HG03039 (cell line): ENCODE data around the gene FBN1.

ENCODE experiments used
- ATAC-seq: cut with Tn5 transposase; IDR thresholded peaks from one replicate; pipeline ENCODE4 v1.9.1; 2021; ENCODE audit warnings: mild to moderate bottlenecking, moderate library complexity; ENCODE audit not compliant: unreplicated experiment

FBN1 gene

DNA sequence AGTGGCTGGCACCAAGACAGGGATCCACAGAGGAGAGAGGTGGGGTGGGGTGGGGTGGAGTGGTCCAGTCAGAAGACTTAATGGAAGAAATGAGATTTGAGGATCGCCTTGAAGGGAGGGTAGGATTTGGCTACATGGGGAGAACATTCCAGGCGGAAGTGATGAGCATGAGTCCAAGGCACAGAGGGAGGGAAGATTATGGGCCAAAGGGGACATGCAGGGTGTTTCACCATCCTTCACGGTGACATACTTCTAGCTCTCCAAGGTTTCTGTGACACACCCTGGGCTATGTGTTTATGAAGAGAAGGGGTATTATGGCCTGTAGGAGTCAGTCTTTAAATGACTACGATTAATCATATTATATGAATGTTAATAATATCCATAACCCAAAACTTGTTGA lies 7.7 kb upstream of the FBN1 start:
- ATAC-seq: no peak

DNA sequence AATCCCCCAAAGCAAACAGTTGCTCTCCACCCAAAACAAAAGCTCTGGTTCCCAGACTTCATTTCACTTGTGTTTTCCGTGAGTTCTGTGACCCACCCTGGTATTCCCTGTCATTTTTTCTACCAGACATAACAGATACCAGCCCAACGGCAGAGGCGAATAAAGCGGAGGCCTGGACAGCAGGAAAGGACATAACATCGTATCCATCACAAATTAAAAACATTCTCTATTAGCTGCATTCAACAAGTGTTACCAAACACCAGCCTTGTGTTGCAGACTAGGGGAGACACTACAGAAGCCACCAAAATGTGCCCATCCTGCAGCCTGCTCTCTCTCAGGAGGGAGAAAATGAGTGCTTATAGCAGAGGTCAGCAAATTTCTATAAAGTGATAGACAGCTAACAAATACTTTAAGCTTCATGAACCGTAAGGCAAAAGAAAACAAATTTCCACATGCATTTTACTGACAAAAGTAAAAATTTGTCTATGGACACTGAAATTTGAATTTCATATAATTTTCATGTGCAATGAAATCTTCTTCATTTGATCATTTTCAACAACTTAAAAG lies 7.1 kb upstream of the FBN1 start:
- ATAC-seq: no peak

DNA sequence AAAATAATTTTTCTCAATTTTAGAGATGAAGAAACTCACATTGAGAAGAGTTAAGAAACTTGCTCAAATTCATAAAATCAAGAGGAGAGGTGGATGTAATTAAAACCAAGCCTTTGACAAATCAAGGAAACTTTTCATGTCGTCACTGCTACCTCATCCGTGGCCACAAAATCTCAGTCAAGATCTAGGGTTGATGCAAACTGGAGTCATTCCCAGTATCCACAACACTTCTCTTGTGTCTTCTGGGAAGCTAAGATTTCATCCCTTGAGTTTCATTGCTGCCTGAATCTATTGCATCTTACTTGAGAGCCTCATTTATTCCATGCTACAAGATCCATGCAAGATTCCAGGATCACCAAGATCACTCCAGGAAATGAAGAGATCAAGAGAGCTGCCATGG lies 5.4 kb upstream of the FBN1 start:
- ATAC-seq: no peak

GRCh38 chr15:48647962-48648361 lies 2.5 kb upstream of the FBN1 start:
- no peak for ATAC-seq

GRCh38 chr15:48646331-48646730 lies 822 bp upstream of the FBN1 start:
- no peak for ATAC-seq

DNA sequence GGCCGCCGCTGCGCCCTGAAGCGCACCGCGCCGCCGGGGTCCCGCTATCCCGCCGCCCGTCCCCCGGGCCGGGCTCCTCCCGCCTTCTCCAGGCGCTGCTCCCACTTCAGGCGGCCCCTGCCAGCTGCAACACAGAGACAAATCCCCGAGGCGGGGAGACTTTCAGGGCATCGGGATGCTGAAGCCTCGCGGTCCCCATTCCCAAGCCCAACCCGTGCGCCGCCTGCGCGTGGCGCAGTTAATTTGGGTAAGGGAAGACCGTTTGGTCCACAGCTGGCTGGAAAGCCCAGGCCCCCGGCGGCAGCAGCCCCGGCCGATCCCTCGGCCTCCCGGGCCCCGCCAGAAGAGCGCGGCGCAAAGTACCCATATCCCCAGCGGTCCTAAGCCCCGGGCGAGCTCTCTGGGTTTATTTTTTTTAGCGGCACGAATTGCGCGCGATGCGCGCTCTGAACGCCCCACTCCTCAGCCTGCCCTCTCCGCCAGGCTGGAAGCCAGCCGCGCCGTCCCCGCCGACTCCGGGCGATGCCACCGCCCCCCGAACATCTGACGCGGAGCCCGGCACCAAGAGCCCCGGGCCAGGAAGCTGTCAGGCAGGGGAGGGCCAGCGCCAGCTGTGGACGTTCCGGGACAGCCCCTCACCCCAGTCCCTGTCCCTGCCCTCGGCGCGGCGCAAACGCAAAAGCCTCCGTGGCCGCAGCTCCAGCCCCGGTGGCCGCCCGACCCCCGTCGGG lies 517 bp downstream of the FBN1 start:
- peak; percentile 37 for ATAC-seq

DNA sequence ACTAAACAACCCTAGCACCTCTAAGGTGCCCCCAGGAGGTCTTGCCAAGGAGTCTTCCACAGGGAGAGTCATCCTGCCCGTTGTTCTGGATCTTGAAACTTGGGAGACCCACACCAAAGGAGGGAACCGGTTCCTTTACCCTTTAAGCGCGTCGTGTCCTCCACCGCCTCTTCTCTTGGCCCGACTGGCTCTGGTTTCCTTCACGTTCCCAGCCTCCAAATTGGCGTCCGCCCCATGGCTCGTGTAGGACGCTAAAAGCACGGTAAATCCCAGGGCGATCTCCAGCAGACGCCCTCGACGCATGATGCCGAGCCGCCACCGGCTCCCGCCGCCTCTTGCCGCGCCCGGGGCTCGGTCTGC lies 1.1 kb downstream of the FBN1 start:
- no peak for ATAC-seq

DNA sequence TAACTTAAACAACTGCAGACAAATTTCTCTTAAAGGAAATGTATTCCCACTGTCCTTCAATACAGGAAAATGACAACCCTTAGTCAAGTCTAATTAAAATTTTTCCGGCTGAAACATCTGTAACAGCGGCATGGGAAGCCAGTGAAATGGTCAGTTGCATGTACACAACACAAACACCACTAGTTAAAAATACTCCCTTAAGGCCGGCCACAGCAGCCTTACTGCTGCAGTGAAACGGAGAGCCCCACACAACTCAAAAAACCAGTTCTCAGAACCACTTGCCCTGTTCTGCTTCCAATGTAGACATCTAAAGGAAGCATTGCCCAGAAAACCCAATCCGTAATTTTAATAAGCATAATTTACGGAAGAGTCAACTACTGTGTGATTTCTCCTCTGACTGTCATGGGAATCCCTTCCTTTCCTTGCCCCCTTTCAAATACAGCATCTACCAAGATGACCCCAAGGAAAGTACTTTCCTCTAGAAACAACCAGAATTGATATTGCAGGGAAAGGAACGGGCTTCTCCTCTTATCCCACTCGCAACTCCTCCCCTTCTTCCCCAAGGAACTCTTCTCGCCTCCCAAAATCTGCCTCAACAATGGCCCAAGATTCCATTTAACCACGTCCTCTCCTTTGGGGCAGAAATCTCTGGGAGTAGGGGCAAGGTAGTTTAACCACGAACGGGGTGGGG lies 1.6 kb downstream of the FBN1 start:
- ATAC-seq: no peak

DNA sequence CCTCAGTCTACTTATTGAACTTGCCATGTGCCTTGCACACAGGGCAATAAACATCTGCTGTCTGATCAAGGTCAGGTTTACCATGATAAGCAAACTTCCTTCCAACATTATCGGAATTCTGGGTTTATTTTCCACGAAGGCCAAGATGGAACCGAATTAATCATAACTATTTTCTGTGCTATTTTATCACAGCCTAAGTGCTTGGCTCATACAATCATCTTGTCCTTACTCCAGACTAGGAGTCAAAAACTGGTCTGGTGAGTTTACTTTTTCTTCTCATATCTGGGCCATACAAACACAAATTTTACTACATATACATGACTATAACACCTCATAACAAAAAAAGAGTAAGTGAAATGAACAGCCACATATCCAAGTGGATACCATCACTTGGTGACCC lies 2.3 kb downstream of the FBN1 start:
- ATAC-seq: no peak

- ATAC-seq: no peak
These were observed 2.7 kb downstream of the FBN1 start for GRCh38 chr15:48642795-48643194.

- no peak for ATAC-seq
These were observed 4.1 kb downstream of the FBN1 start for GRCh38 chr15:48641416-48641815.

- ATAC-seq: no peak
These were observed 6.5 kb downstream of the FBN1 start for GRCh38 chr15:48638963-48639362.

- no peak for ATAC-seq
These were observed 7.9 kb downstream of the FBN1 start for GRCh38 chr15:48637639-48638038.

DNA sequence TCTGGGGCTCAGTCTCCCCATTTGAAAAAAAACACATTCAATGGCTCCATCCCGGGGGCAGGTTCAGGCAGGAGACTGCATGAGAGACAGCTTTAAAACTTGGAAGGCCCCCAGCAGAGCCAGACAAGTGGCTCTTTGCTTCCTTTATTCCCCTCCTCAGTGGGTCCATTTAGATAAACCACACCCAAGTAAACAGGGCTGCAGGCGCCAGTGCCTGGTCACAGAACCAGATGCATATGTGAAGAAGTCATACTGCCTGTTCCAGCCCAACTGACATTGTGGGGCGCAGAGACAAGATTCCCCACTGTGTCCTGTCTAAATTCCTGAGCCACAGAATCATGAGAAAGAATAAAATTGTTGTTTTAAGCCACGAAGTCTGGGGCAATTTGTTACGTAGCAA lies 9.0 kb downstream of the FBN1 start:
- ATAC-seq: no peak

DNA sequence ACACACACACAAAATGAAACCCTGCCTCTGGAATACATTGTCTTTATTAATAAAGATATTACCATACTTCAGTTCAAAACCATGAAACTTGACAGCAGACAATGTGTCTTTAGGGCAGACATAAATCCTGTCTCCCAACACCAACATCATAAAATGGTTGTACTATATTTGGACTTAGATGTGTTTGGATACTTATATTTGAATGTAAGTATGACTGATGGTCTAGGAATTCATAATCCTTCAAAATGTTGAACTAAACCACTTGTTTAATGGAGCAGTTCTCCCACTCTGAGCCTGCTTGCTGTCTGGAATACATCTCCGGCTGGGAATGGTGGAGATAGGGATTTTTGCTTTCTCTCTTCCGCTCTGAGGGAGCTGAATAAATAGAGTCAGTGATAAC lies 10.6 kb downstream of the FBN1 start:
- no peak for ATAC-seq

- ATAC-seq: no peak
These were observed 11.4 kb downstream of the FBN1 start for GRCh38 chr15:48634096-48634495.

DNA sequence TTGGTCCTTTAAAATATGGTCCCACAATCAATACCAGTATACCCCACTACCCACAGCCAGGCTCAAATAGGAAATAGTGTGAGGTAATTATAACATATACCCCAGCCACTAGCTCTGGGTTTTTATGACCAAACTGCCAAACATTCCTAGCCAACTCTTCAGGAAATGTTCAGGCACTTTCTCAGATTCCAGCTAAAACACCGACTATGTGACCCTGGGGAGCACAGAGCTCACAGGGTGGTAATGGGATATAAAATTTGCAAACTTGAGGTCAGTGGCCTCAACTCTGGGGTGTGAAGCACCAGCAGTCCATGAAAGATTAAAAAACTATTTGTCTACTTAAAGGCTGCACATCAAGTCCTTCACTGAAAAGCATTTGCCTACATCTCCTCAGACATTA lies 12.9 kb downstream of the FBN1 start:
- no peak for ATAC-seq

DNA sequence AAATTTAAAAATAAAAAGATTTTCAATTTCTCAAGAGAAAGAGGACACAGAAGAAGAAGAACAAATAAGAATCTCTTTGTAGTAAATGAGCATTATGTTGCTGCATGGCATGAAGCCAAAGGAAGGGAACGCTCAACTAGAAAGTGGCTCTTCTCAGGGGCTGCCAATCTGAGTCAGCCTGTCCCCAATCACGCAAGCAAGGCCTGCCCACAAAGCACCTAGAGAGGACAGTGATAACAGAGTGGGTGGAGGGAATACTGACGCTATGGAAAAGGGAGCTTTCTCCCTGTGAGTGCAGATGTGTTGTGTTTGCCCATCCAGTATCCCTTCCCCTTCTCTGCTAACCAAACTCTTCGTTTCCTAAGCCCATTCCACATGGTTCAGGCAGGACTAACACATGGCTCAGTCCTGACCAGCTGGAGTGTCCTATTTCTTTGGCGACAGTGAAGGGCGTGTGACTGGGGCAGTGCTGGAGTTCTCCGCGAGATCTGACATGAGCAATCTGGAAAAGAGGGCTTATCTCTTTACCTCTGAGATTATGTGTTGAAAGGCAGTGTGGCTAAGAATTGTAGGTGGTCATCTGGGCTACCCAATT lies 14.2 kb downstream of the FBN1 start:
- ATAC-seq: no peak

- ATAC-seq: no peak
These were observed 15.3 kb downstream of the FBN1 start for GRCh38 chr15:48630245-48630644.

GRCh38 chr15:48628832-48629231 lies 16.7 kb downstream of the FBN1 start:
- ATAC-seq: no peak

DNA sequence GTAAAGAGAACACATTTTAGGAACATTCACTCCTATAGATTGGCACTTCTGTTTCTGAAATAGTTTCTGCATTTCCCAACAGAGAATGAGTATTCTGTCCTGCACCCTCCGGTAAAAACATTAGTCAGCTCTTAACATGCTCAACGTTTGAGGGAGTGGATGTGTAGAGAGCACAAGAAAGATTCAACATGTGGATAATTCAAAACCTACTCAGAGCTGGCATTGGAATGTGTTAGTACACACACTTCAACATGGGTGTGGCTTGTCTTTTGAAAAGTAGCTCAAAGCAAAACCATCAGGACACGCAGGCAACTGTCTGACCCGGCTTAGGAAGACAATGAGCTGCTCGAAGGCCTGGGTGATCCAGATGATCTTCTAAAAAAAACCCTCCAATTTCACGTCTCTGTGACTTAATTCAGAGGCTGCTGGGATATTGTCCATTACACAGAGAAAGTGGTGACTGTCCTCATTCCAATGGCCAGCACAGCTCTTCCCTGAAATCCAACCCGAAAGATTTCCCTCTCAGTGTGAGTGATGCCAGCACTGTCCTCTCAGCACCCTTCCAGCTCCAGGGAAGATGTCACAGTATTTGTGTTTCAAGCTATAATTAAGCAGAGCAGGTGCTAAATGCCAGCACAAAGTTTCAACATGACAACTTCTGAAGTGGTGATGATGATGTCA lies 18.1 kb downstream of the FBN1 start:
- ATAC-seq: no peak

- no peak for ATAC-seq
These were observed 20.4 kb downstream of the FBN1 start for GRCh38 chr15:48625126-48625525.
